Muscle layer of duodenum (tissue), 2 donors: ENCODE data around the gene S100A10.

ENCODE experiments used
- H3K27ac ChIP-seq: one replicate; pipeline ENCODE4 v1.7.0; 2013; ENCODE audit warnings: mild to moderate bottlenecking, low read length
- H3K27me3 ChIP-seq: one replicate; pipeline ENCODE4 v1.7.0; 2013; ENCODE audit warnings: low read depth, mild to moderate bottlenecking, control low read depth, low read length
- H3K36me3 ChIP-seq, 2 donors: one replicate each; pipeline ENCODE4 v1.7.0; 2013; ENCODE audit warnings: low read length in 2 of 2, control low read depth in 1 of 2, mild to moderate bottlenecking in 1 of 2; ENCODE audit not compliant: insufficient read depth in 2 of 2, control insufficient read depth in 1 of 2
- H3K4me1 ChIP-seq, 2 donors: one replicate each; pipeline ENCODE4 v1.7.0; 2013; ENCODE audit warnings: low read length in 2 of 2, mild to moderate bottlenecking in 2 of 2, control low read depth in 1 of 2, moderate library complexity in 1 of 2; ENCODE audit not compliant: insufficient read depth in 2 of 2, control insufficient read depth in 1 of 2
- H3K4me3 ChIP-seq, 2 donors: one replicate each; pipeline ENCODE4 v1.7.0; 2013; ENCODE audit warnings: low read length in 2 of 2, low read depth in 1 of 2, mild to moderate bottlenecking in 1 of 2
- H3K9me3 ChIP-seq, 2 donors: one replicate each; pipeline ENCODE4 v1.7.0; 2013; ENCODE audit warnings: low read length in 2 of 2, control low read depth in 1 of 2, mild to moderate bottlenecking in 1 of 2; ENCODE audit not compliant: control insufficient read depth in 1 of 2
- donor health status: healthy.

Gene S100A10

GRCh38 chr1:151970626-151971025 is 23.0 kb downstream of the S100A10 start:
- no peaks in the 10 kb centered on the region for H3K36me3 ChIP-seq
- no peak overlapping the region for H3K27ac ChIP-seq
- no peaks in the 10 kb centered on the region for H3K27me3 ChIP-seq
- H3K9me3 ChIP-seq: no peaks in the 10 kb centered on the region
- peaks cover 8 to 12% of the 10 kb centered on the region in 2 donors for H3K4me1 ChIP-seq
- no peak overlapping the region for H3K4me3 ChIP-seq

GRCh38 chr1:151970128-151970527 is 23.5 kb downstream of the S100A10 start:
- peaks cover 8 to 12% of the 10 kb centered on the region in 2 donors for H3K4me1 ChIP-seq

GRCh38 chr1:151968791-151969399 is 24.8 kb downstream of the S100A10 start:
- no peaks in the 10 kb centered on the region for H3K27me3 ChIP-seq
- no peaks in the 10 kb centered on the region for H3K9me3 ChIP-seq
- H3K4me3 ChIP-seq: no peak overlapping the region
- H3K27ac ChIP-seq: no peak overlapping the region
- H3K4me1 ChIP-seq: peaks cover 8 to 12% of the 10 kb centered on the region in 2 donors
- no peaks in the 10 kb centered on the region for H3K36me3 ChIP-seq

More at GRCh38 chr1:151970128-151970527, 23.5 kb downstream of the S100A10 start:
- H3K27ac ChIP-seq: no peak overlapping the region
- no peak overlapping the region for H3K4me3 ChIP-seq
- H3K27me3 ChIP-seq: no peaks in the 10 kb centered on the region
- no peaks in the 10 kb centered on the region for H3K9me3 ChIP-seq
- H3K36me3 ChIP-seq: no peaks in the 10 kb centered on the region

GRCh38 chr1:151968058-151968457 is 25.6 kb downstream of the S100A10 start:
- H3K27ac ChIP-seq: no peak overlapping the region
- H3K9me3 ChIP-seq: no peaks in the 10 kb centered on the region
- H3K27me3 ChIP-seq: no peaks in the 10 kb centered on the region
- H3K36me3 ChIP-seq: no peaks in the 10 kb centered on the region
- H3K4me1 ChIP-seq: peaks cover 8 to 12% of the 10 kb centered on the region in 2 donors
- H3K4me3 ChIP-seq: no peak overlapping the region

- Histone ChIP-seq H3K27me3 (no peaks in the 10 kb centered on the region), H3K36me3 (no peaks in the 10 kb centered on the region), H3K9me3 (no peaks in the 10 kb centered on the region), H3K4me1 (peaks cover 4 to 7% of the 10 kb centered on the region in 2 donors), H3K27ac (no peak overlapping the region), H3K4me3 (no peak overlapping the region)
These were observed 26.6 kb downstream of the S100A10 start for GRCh38 chr1:151967091-151967490.

- H3K9me3 ChIP-seq: no peaks in the 10 kb centered on the region
- H3K4me3 ChIP-seq: no peak overlapping the region
- H3K27me3 ChIP-seq: no peaks in the 10 kb centered on the region
- H3K27ac ChIP-seq: no peak overlapping the region
- H3K36me3 ChIP-seq: no peaks in the 10 kb centered on the region
- H3K4me1 ChIP-seq: peaks cover 4 to 7% of the 10 kb centered on the region in 2 donors
These were observed 27.6 kb downstream of the S100A10 start for GRCh38 chr1:151966061-151966460.

- Histone ChIP-seq H3K27ac (no peak overlapping the region), H3K4me3 (no peak overlapping the region), H3K27me3 (no peaks in the 10 kb centered on the region), H3K9me3 (no peaks in the 10 kb centered on the region), H3K36me3 (no peaks in the 10 kb centered on the region), H3K4me1 (peaks cover 4 to 7% of the 10 kb centered on the region in 2 donors)
These were observed 29.1 kb downstream of the S100A10 start for GRCh38 chr1:151964510-151964909.

- Histone ChIP-seq H3K27ac (no peak overlapping the region), H3K9me3 (no peaks in the 10 kb centered on the region), H3K4me1 (peaks cover 0 to 4% of the 10 kb centered on the region in 2 donors), H3K27me3 (no peaks in the 10 kb centered on the region), H3K4me3 (no peak overlapping the region), H3K36me3 (no peaks in the 10 kb centered on the region)
These were observed 30.4 kb downstream of the S100A10 start for GRCh38 chr1:151963288-151963687.

- no peaks in the 10 kb centered on the region for H3K27me3 ChIP-seq
These were observed 31.8 kb downstream of the S100A10 start for GRCh38 chr1:151961833-151962232.

GRCh38 chr1:151960780-151961513 is 32.7 kb downstream of the S100A10 start:
- Histone ChIP-seq H3K27ac (no peak overlapping the region), H3K27me3 (no peaks in the 10 kb centered on the region), H3K9me3 (no peaks in the 10 kb centered on the region), H3K36me3 (no peaks in the 10 kb centered on the region), H3K4me3 (no peak overlapping the region), H3K4me1 (no peaks in the 10 kb centered on the region)

More at GRCh38 chr1:151961833-151962232, 31.8 kb downstream of the S100A10 start:
- Histone ChIP-seq H3K36me3 (no peaks in the 10 kb centered on the region), H3K4me1 (no peaks in the 10 kb centered on the region), H3K4me3 (no peak overlapping the region), H3K27ac (no peak overlapping the region), H3K9me3 (no peaks in the 10 kb centered on the region)

GRCh38 chr1:151958959-151959358 is 34.7 kb downstream of the S100A10 start:
- Histone ChIP-seq H3K9me3 (no peaks in the 10 kb centered on the region), H3K36me3 (no peaks in the 10 kb centered on the region), H3K27me3 (no peaks in the 10 kb centered on the region), H3K27ac (no peak overlapping the region), H3K4me1 (no peaks in the 10 kb centered on the region), H3K4me3 (no peak overlapping the region)
